Heart right ventricle (tissue), 16 donors: ENCODE measurements around the gene DUSP14. TPM values are rescaled to one million over a fixed set of nuclear protein-coding genes. Genes with fewer than 3 reads are reported as not detected.
A peak's percentile ranks its signal among the peaks of the same experiment; 100 is the strongest.
"Not testable (repeated sequence)": the region's sequence is repeated elsewhere in the genome, so short reads cannot be mapped to it uniquely, and the experiment has no call there.

Source experiments
- ATAC-seq, 8 donors: fragments of 200-7000 bp; cut with Tn5 transposase; one replicate each; pipeline ENCODE4 v1.9.1; 2020; ENCODE audit warnings: mild to moderate bottlenecking in 8 of 8, moderate library complexity in 8 of 8, moderate number of reproducible peaks in 1 of 8
- DNase-seq, 2 donors: peaks; one replicate each; pipeline ENCODE4 v3.0.0-alpha.2; 2020
- H3K27ac ChIP-seq, 10 donors: fragments of 200-600 bp; sonication (generic) in 2 of 10; one replicate each; pipeline versions ENCODE4 v1.5.0 to v1.8.0; 2020 to 2022; ENCODE audit warnings: mild to moderate bottlenecking in 3 of 10
- H3K27me3 ChIP-seq, 7 donors: fragments of 200-600 bp; one replicate each; pipeline ENCODE4 v1.8.0; 2021 to 2022; ENCODE audit warnings: mild to moderate bottlenecking in 2 of 7
- H3K36me3 ChIP-seq, 9 donors: fragments of 200-600 bp; sonication (generic) in 1 of 9; one replicate each; pipeline versions ENCODE4 v1.5.0 to v1.8.0; 2020 to 2022; ENCODE audit warnings: mild to moderate bottlenecking in 2 of 9
- H3K4me1 ChIP-seq, 9 donors: fragments of 200-600 bp; sonication (generic) in 1 of 9; one replicate each; pipeline versions ENCODE4 v1.5.0 to v1.8.0; 2020 to 2022; ENCODE audit warnings: mild to moderate bottlenecking in 4 of 9
- H3K4me3 ChIP-seq, 10 donors: fragments of 200-600 bp; sonication (generic) in 2 of 10; one replicate each; pipeline versions ENCODE4 v1.5.0 to v1.8.0; 2020 to 2022; ENCODE audit warnings: mild to moderate bottlenecking in 7 of 10, moderate library complexity in 2 of 10
- H3K9me3 ChIP-seq, 11 donors: fragments of 200-600 bp in 10 of 11; sonication (generic) in 2 of 11; one replicate each; pipeline versions ENCODE4 v1.5.0 to v1.8.0; 2013 to 2022; ENCODE audit warnings: mild to moderate bottlenecking in 2 of 11, control low read depth in 1 of 11, moderate library complexity in 1 of 11
- WGBS, 2 donors: extraction: QIAGEN DNeasy Blood & Tissue Kit; methylation state at CpG; one replicate each; pipeline ENCODE4 v1.1.7; 2013; ENCODE audit warnings: inconsistent platforms in 1 of 2; 5-methylcytosine and 5-hydroxymethylcytosine counted together
- intact Hi-C, 10 donors: fragments of 100-400 bp; cut with DNase I; formaldehyde crosslinking; loops; one replicate each; pipeline versions ENCODE4 v1.11.1 to v1.14.2; 2022
- polyA plus RNA-seq, 2 donors: library from polyadenylated mRNA; stranded (reverse); fragments of 200-250 nt; gene quantifications; one replicate each; pipeline ENCODE4 v1.2.3, GENCODE V29; 2013
- total RNA-seq, 10 donors: library from RNA; stranded (reverse); fragmentation: NEBNext Ultra II Directional in 3 of 10; extraction: Animal tissue kit (Norgen Biotek cat#: 25700) in 3 of 10; gene quantifications; one replicate each; pipeline versions ENCODE4 v1.2.1 to v1.2.4, GENCODE V29; 2021 to 2023
- TF ChIP-seq, protein P1 (sequence below), 9 donors: fragments of 200-600 bp; sonication (generic) in 2 of 9; IDR thresholded peaks; one replicate each; pipeline versions ENCODE4 v1.5.0 to v1.8.0; 2021 to 2022; ENCODE audit warnings: antibody characterized with exemption in 9 of 9, mild to moderate bottlenecking in 5 of 9, moderate library complexity in 1 of 9
- donor health status: Arrhythmogenic right ventricular cardiomyopathy.
- donor health status: ischemic (EF 13 %, LVEDD 7.1; RV severe dilation, severe dysfunction).
- donor health status: healthy with polysubstance abuse.
- donor health status: DM: no; HTN: yes; CAD: no.
- donor health status: DM: no; HTN: no; CAD: no.
- donor health status: ischemic (EF 25% LVEDD 6.9; RV normal size, moderate dysfunction).
- donor health status: ischemic (EF 25% LVEDD 5.7; RV mildly dilated, moderate dysfunction).
- donor health status: healthy.
- donor health status: DM: yes; HTN: yes; CAD: no.
- donor health status: Ischemic cardiomyopathy.
- donor health status: ischemic (EF 35%, LVEDD 5.7; RV mildly dilated, moderate dysfunction).
- donor health status: nonischemic (EF 11% LVEDD 7.7; RV severe dilation, severe dysfunction).
- donor health status: DM: yes; HTN: yes; CAD: no.
- donor health status: PGD.
- donor health status: ischemic (EF 29% LVEDD 5.4; RV normal size, mild dysfunction).
- donor health status: nonischemic (EF 23%, LVEDD 6.1; RV moderate dilation, normal function).

DUSP14 gene
- total and polyA plus RNA-seq, 12 donors = 6.0 to 21.7 (median 18.5) TPM

DNA sequence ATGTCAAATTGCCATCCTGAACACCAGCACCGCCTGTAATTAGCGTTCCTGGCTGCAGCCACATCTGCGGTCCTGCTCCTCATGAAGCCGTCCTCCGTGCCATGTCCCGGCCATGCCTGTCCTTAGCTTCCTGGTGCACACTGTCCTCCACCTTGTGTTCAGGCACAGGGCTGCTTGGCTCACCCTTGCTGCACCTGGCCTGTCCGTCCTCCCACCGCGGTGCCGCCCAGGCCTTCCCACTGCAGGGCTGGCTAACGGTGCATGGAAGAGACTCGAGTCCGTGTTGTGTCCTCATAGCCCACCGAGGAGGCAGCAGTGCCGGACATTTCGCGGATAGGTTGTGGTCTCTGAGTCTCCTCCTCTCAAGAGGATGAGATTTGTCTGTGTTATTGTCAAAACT lies 20.4 kb downstream of the DUSP14 start:
- no peak for DNase-seq
- WGBS, 2 donors = 95% methylated on average over 17 of the region's 17 CpGs
- ATAC-seq = peak in 1 of 8 donors; percentile 7
- peaks cover 0 to 23% (median 3%) of the 10 kb centered on the region in 9 donors for H3K4me1 ChIP-seq
- H3K36me3 ChIP-seq = peaks cover 0 to 35% (median 12%) of the 10 kb centered on the region in 9 donors
- no peak overlapping the region for H3K27ac ChIP-seq
- H3K27me3 ChIP-seq = no peaks in the 10 kb centered on the region
- intact Hi-C loops = no loop called here
- H3K4me3 ChIP-seq = no peak overlapping the region
- TF ChIP-seq, protein P1, sequence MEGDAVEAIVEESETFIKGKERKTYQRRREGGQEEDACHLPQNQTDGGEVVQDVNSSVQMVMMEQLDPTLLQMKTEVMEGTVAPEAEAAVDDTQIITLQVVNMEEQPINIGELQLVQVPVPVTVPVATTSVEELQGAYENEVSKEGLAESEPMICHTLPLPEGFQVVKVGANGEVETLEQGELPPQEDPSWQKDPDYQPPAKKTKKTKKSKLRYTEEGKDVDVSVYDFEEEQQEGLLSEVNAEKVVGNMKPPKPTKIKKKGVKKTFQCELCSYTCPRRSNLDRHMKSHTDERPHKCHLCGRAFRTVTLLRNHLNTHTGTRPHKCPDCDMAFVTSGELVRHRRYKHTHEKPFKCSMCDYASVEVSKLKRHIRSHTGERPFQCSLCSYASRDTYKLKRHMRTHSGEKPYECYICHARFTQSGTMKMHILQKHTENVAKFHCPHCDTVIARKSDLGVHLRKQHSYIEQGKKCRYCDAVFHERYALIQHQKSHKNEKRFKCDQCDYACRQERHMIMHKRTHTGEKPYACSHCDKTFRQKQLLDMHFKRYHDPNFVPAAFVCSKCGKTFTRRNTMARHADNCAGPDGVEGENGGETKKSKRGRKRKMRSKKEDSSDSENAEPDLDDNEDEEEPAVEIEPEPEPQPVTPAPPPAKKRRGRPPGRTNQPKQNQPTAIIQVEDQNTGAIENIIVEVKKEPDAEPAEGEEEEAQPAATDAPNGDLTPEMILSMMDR (IDR thresholded peaks at IDR 0.05) = no peak
- no peaks in the 10 kb centered on the region for H3K9me3 ChIP-seq

DNA sequence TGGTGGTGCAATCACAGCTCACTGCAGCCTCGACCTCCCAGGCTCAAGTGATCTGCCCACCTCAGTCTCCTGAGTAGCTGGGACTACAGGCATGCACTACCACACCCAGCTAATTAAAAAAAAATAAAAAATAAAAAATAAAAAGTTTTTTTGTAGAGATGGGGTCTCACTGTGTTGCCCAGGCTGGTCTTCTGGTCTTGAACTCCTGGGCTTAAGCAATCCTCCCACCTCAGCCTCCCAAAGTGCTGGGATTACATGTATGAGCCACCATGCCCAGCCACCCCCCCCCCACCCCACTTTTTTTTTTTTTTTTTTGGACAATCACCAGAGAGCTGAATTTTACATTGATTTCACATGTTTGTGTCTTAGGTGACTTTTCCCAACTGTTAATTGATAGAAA lies 22.0 kb downstream of the DUSP14 start:
- H3K9me3 ChIP-seq, DNase-seq, H3K4me3 ChIP-seq, ATAC-seq, H3K27ac ChIP-seq, H3K27me3 ChIP-seq, intact Hi-C loops: not testable (repeated sequence)
- peaks cover 0 to 51% (median 14%) of the 10 kb centered on the region in 9 donors for H3K36me3 ChIP-seq
- H3K4me1 ChIP-seq = peaks cover 0 to 32% (median 3%) of the 10 kb centered on the region in 9 donors
- 82 to 97% methylated on average over 1 of the region's 1 CpG for WGBS, 2 donors

DNA sequence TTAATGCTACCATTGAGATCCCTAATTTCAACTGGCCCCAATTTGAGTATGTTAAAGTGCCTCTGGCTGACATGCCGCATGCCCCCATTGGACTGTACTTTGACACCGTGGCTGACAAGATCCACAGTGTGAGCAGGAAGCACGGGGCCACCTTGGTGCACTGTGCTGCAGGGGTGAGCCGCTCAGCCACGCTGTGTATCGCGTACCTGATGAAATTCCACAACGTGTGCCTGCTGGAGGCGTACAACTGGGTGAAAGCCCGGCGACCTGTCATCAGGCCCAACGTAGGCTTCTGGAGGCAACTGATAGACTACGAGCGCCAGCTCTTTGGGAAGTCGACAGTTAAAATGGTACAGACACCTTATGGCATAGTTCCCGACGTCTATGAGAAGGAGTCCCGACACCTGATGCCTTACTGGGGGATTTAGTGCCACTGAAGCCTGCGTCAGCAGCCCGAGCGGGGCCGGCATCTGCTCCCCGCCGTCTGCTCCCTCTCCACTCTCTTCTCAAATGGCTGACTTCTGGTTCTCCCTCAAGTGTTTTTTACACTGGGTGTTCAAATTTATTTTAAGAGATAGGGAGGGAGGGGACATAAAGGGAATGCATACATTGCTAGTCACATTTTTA lies 22.9 kb downstream of the DUSP14 start:
- Histone ChIP-seq H3K27me3 (no peaks in the 10 kb centered on the region), H3K4me1 (peaks cover 0 to 23% (median 0%) of the 10 kb centered on the region in 9 donors), H3K27ac (no peak overlapping the region), H3K9me3 (no peaks in the 10 kb centered on the region), H3K36me3 (peaks cover 0 to 60% (median 21%) of the 10 kb centered on the region in 9 donors), H3K4me3 (no peak overlapping the region)
- intact Hi-C loops = no loop called here
- WGBS, 2 donors = 57 to 71% methylated on average over 24 of the region's 24 CpGs
- no peak for DNase-seq
- ATAC-seq = peak in 4 of 8 donors; percentile 25 to 45 (median 35)
- TF ChIP-seq, protein P1 (IDR thresholded peaks at IDR 0.05) = no peak

DNA sequence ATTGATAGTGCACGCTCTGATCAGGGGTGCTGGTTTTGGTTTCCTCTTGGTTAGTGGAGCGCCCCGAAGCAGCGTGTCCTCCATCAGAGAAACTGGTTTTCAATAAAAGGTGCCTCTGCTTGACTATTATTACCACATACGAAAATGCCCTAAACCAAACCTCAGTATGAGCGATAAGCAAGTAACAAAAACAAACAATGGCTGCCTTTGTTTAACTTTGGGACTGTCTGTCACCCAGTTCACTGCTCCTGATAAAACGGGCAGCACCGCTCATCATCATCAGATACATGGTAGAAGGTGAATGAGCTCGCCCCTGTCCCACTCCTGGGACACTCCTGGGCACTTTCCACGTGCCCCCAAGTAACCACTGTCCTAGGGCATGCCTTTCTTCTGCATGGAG lies 24.0 kb downstream of the DUSP14 start:
- TF ChIP-seq, protein P1 (IDR thresholded peaks at IDR 0.05) = no peak
- H3K9me3 ChIP-seq = no peaks in the 10 kb centered on the region
- ATAC-seq = peak in 1 of 8 donors; percentile 20
- H3K27ac ChIP-seq = no peak overlapping the region
- no peaks in the 10 kb centered on the region for H3K27me3 ChIP-seq
- DNase-seq = no peak
- intact Hi-C loops = no loop called here
- H3K4me1 ChIP-seq = peaks cover 0 to 15% (median 0%) of the 10 kb centered on the region in 9 donors
- whole genome bisulfite sequencing, 2 donors = 88 to 91% methylated on average over 10 of the region's 10 CpGs
- no peak overlapping the region for H3K4me3 ChIP-seq
- peaks cover 0 to 71% (median 21%) of the 10 kb centered on the region in 9 donors for H3K36me3 ChIP-seq

DNA sequence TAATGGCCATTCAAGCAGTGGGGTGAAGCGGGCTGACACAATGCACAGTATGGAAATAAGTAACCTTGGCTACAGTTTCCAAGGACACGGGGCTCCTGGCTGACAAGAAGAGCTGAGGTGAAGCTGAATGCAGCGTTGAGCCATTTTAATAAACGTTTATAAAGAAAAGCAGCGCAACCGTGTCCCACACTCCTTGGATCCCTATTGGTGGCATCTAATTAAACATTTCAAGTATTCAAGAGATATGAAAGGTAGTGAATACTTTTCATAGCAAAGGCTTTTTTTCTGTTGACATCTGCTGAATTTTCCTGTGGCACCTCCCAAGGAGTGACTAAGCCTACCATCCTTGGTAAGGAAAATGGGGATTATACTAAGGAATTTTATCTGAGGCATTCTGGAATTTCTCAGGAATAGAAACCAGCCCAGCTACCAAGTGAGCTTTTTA lies 26.5 kb downstream of the DUSP14 start:
- Histone ChIP-seq H3K4me3 (no peak overlapping the region), H3K27me3 (no peaks in the 10 kb centered on the region), H3K9me3 (no peaks in the 10 kb centered on the region), H3K27ac (peak overlapping the region in 2 of 10 donors; percentile 16 to 42), H3K36me3 (peaks cover 0 to 94% (median 24%) of the 10 kb centered on the region in 9 donors), H3K4me1 (peaks cover 0 to 15% (median 0%) of the 10 kb centered on the region in 9 donors)
- 44 to 58% methylated on average over 6 of the region's 6 CpGs for WGBS, 2 donors
- DNase-seq = no peak
- TF ChIP-seq, protein P1 (IDR thresholded peaks at IDR 0.05) = no peak
- intact Hi-C loops = no loop called here
- no peak for ATAC-seq
